H9 (cell line): ENCODE measurements around the gene CACNA2D3. TPM values are rescaled to one million over a fixed set of nuclear protein-coding genes. Genes with fewer than 3 reads are reported as not detected.

ENCODE experiments used
- DNase-seq: peaks from one replicate; pipeline ENCODE4 v3.0.0-alpha.2; 2017
- H2AFZ ChIP-seq: one replicate; pipeline ENCODE4 v1.6.1; 2013; ENCODE audit warnings: mild to moderate bottlenecking, low read length, control low read depth, moderate library complexity
- H2AK5ac ChIP-seq: 2 replicates; pipeline ENCODE4 v1.6.1; 2013; ENCODE audit warnings: low read length, control low read depth, mixed read lengths; ENCODE audit not compliant: insufficient read length
- H2BK120ac ChIP-seq: one replicate; pipeline ENCODE4 v1.6.1; 2013; ENCODE audit warnings: low read depth, mild to moderate bottlenecking, low read length, control low read depth, inconsistent platforms; ENCODE audit not compliant: poor library complexity, severe bottlenecking
- H2BK12ac ChIP-seq: 2 replicates; pipeline ENCODE4 v1.6.1; 2013; ENCODE audit warnings: low read length, control low read depth, mixed read lengths, low read depth; ENCODE audit not compliant: insufficient read length
- H2BK15ac ChIP-seq: 2 replicates; pipeline ENCODE4 v1.6.1; 2013; ENCODE audit warnings: low read depth, low read length, control low read depth
- H2BK20ac ChIP-seq: one replicate; pipeline ENCODE4 v1.6.1; 2013; ENCODE audit warnings: low read depth, mild to moderate bottlenecking, low read length, control low read depth, inconsistent platforms; ENCODE audit not compliant: poor library complexity, severe bottlenecking
- H2BK5ac ChIP-seq: 2 replicates; pipeline ENCODE4 v1.6.1; 2013; ENCODE audit warnings: low read length, control low read depth, mixed read lengths; ENCODE audit not compliant: insufficient read length
- H3K14ac ChIP-seq: 2 replicates; pipeline ENCODE4 v1.6.1; 2013; ENCODE audit warnings: low read length, control low read depth; ENCODE audit not compliant: insufficient read depth
- H3K18ac ChIP-seq: 2 replicates; pipeline ENCODE4 v1.6.1; 2013; ENCODE audit warnings: low read depth, mild to moderate bottlenecking, mixed read lengths, low read length, control low read depth; ENCODE audit not compliant: insufficient read length
- H3K23ac ChIP-seq: 2 replicates; pipeline ENCODE4 v1.6.1; 2013; ENCODE audit warnings: low read length, control low read depth, mixed read lengths, low read depth; ENCODE audit not compliant: insufficient read length
- H3K23me2 ChIP-seq: 2 replicates; pipeline ENCODE4 v1.6.1; 2013; ENCODE audit warnings: low read depth, mild to moderate bottlenecking, mixed read lengths, low read length, control low read depth; ENCODE audit not compliant: insufficient read length, poor library complexity, severe bottlenecking
- H3K27ac ChIP-seq: 2 replicates; pipeline ENCODE4 v1.5.1; 2013; ENCODE audit warnings: low read length, control low read depth, mixed read lengths, low read depth; ENCODE audit not compliant: insufficient read length
- H3K27me3 ChIP-seq: 2 replicates; pipeline ENCODE4 v1.6.1; 2013; ENCODE audit warnings: low read length, control low read depth, inconsistent platforms; ENCODE audit not compliant: insufficient read depth
- H3K4ac ChIP-seq: 2 replicates; pipeline ENCODE4 v1.6.1; 2013; ENCODE audit warnings: low read depth, mild to moderate bottlenecking, control low read depth, inconsistent platforms, low read length, moderate library complexity
- H3K4me1 ChIP-seq: 2 replicates; pipeline ENCODE4 v1.6.1; 2013; ENCODE audit warnings: low read length, control low read depth, inconsistent platforms; ENCODE audit not compliant: insufficient read depth
- H3K4me2 ChIP-seq: 2 replicates; pipeline ENCODE4 v1.6.1; 2013; ENCODE audit warnings: low read length, control low read depth, mixed read lengths; ENCODE audit not compliant: insufficient read length, insufficient read depth
- H3K56ac ChIP-seq: 2 replicates; pipeline ENCODE4 v1.6.1; 2013; ENCODE audit warnings: low read depth, mild to moderate bottlenecking, mixed read lengths, low read length, control low read depth; ENCODE audit not compliant: insufficient read length
- H3K79me1 ChIP-seq: 2 replicates; pipeline ENCODE4 v1.6.1; 2013; ENCODE audit warnings: low read depth, mild to moderate bottlenecking, moderate library complexity, low read length, control low read depth, inconsistent platforms; ENCODE audit not compliant: insufficient read depth, poor library complexity, severe bottlenecking
- H3K79me2 ChIP-seq: 2 replicates; pipeline ENCODE4 v1.6.1; 2013; ENCODE audit warnings: low read length, control low read depth, inconsistent platforms; ENCODE audit not compliant: insufficient read depth
- H3K9ac ChIP-seq: 2 replicates; pipeline ENCODE4 v1.6.1; 2013; ENCODE audit warnings: low read length, control low read depth, mixed read lengths; ENCODE audit not compliant: insufficient read length; ENCODE audit errors: extremely low read depth
- H3K9me3 ChIP-seq: one replicate; pipeline ENCODE4 v1.6.1; 2013; ENCODE audit warnings: low read depth, low read length, inconsistent platforms; ENCODE audit not compliant: control insufficient read depth
- H3T11ph ChIP-seq: one replicate; pipeline ENCODE4 v1.6.1; 2013; ENCODE audit warnings: mild to moderate bottlenecking, low read length, control low read depth, inconsistent platforms
- H4K20me1 ChIP-seq: one replicate; pipeline ENCODE4 v1.6.1; 2013; ENCODE audit not compliant: control insufficient read depth, insufficient read length, insufficient read depth
- H4K5ac ChIP-seq: 2 replicates; pipeline ENCODE4 v1.6.1; 2013; ENCODE audit warnings: low read depth, mild to moderate bottlenecking, mixed read lengths, low read length, control low read depth; ENCODE audit not compliant: insufficient read length
- H4K8ac ChIP-seq: replicated peaks from 2 replicates; pipeline ENCODE4 v1.6.1; 2013; ENCODE audit warnings: low read length, control low read depth, mixed read lengths, low read depth; ENCODE audit not compliant: insufficient read length
- H4K91ac ChIP-seq: 2 replicates; pipeline ENCODE4 v1.6.1; 2013; ENCODE audit warnings: low read depth, mild to moderate bottlenecking, moderate library complexity, mixed read lengths, low read length, control low read depth; ENCODE audit not compliant: insufficient read length
- H3K27ac Mint-ChIP-seq, 3 experiments: 2 replicates in 2 of 3; 3 replicates in 1 of 3; pipeline ENCODE4 v1.8.0; 2020 to 2021; ENCODE audit warnings: mixed read lengths in 3 of 3, mild to moderate bottlenecking in 1 of 3, moderate library complexity in 1 of 3
- H3K27me3 Mint-ChIP-seq: 2 replicates; pipeline ENCODE4 v1.8.0; 2021; ENCODE audit warnings: low read depth, mild to moderate bottlenecking, moderate library complexity, mixed read lengths
- H3K36me3 Mint-ChIP-seq, 3 experiments: 2 replicates in 2 of 3; 3 replicates in 1 of 3; pipeline ENCODE4 v1.8.0; 2020 to 2021; ENCODE audit warnings: low read depth in 3 of 3, mixed read lengths in 3 of 3; ENCODE audit not compliant: insufficient read depth in 1 of 3
- H3K4me1 Mint-ChIP-seq, 2 experiments: 2 replicates each; pipeline ENCODE4 v1.8.0; 2020; ENCODE audit warnings: mixed read lengths in 2 of 2
- H3K4me3 Mint-ChIP-seq, 2 experiments: 2 replicates in 1 of 2; 3 replicates in 1 of 2; pipeline ENCODE4 v1.8.0; 2020 to 2021; ENCODE audit warnings: mild to moderate bottlenecking in 2 of 2, mixed read lengths in 2 of 2, moderate library complexity in 1 of 2
- H3K9me3 Mint-ChIP-seq, 2 experiments: 2 replicates in 1 of 2; 3 replicates in 1 of 2; pipeline ENCODE4 v1.8.0; 2020; ENCODE audit warnings: mild to moderate bottlenecking in 2 of 2, mixed read lengths in 2 of 2, moderate library complexity in 1 of 2
- WGBS: extraction: QIAGEN DNeasy Blood & Tissue Kit; methylation state at CpG from one replicate; pipeline ENCODE4 v1.1.7; 2013; ENCODE audit warnings: missing lambda C conversion rate, low lambda C conversion rate, mixed read lengths; ENCODE audit not compliant: insufficient read length; ENCODE audit errors: extremely low coverage; 5-methylcytosine and 5-hydroxymethylcytosine counted together
- total RNA-seq: library from RNA; stranded (reverse); gene quantifications from 2 replicates; pipeline ENCODE4 v1.2.1, GENCODE V29; 2021
- TF ChIP-seq, protein P1 (sequence below): fragments of 200-600 bp; sonication (generic); conservative IDR thresholded peaks from 3 replicates; pipeline ENCODE4 v1.8.0; 2021; ENCODE audit warnings: antibody characterized with exemption, mild to moderate bottlenecking

Gene CACNA2D3
- total RNA-seq, 1 experiment from 2014 or later, result 3.2 TPM

DNA sequence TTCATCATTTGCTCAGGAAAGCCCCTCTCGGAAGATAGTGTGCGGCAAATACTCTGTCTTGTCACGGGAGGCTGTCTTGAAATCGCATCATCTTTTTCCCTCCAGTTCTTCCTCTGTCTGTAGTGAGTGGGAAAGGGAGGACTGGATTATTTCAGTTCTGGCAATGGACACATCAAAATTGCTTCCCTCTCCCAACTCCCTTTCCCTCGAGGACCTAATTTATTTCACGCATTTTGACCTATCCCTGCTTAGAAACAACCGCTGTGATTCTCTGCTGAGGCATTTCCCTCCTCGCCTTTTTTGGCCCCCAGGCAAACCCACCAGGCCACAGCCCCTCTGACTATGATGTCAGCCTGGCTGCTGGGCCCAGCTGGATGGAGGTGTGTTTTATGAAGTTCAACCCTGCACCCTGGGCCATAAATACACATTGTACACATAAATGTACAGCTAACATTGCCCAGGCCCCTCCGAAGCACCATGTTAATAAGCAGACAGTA, 944.2 kb downstream of the CACNA2D3 start:
- Mint-ChIP-seq H3K36me3 (no peaks in the 10 kb centered on the region), H3K27ac (no peak overlapping the region), H3K4me3 (no peak overlapping the region), H3K9me3 (no peaks in the 10 kb centered on the region), H3K4me1 (peaks cover 19 to 32% of the 10 kb centered on the region in 2 experiments), H3K27me3 (peaks cover 2% of the 10 kb centered on the region)
- Histone ChIP-seq H4K91ac (no peak overlapping the region), H3K14ac (no peak overlapping the region), H3K23ac (no peak overlapping the region), H2BK20ac (no peak overlapping the region), H3K18ac (peak overlapping the region; percentile 29), H3K9ac (no peak overlapping the region), H2AK5ac (no peak overlapping the region), H3K56ac (no peak overlapping the region), H3K79me1 (no peaks in the 10 kb centered on the region), H2AFZ (no peak overlapping the region), H3K27ac (no peak overlapping the region), H3K4me1 (no peaks in the 10 kb centered on the region; the same call in 1 of the 2 replicates), H3K79me2 (no peaks in the 10 kb centered on the region), H3K4me2 (no peak overlapping the region), H4K5ac (no peak overlapping the region), H4K8ac (no peak overlapping the region), H2BK5ac (no peak overlapping the region), H3K9me3 (no peaks in the 10 kb centered on the region), H3K27me3 (no peaks in the 10 kb centered on the region), H2BK12ac (no peak overlapping the region), H3K4ac (no peak overlapping the region), H4K20me1 (no peaks in the 10 kb centered on the region), H2BK15ac (no peak overlapping the region), H2BK120ac (no peak overlapping the region), H3K23me2 (no peaks in the 10 kb centered on the region), H3T11ph (no peak overlapping the region)
- WGBS, result no CpG with 5 or more reads among the region's 9 CpGs
- TF ChIP-seq, protein P1, sequence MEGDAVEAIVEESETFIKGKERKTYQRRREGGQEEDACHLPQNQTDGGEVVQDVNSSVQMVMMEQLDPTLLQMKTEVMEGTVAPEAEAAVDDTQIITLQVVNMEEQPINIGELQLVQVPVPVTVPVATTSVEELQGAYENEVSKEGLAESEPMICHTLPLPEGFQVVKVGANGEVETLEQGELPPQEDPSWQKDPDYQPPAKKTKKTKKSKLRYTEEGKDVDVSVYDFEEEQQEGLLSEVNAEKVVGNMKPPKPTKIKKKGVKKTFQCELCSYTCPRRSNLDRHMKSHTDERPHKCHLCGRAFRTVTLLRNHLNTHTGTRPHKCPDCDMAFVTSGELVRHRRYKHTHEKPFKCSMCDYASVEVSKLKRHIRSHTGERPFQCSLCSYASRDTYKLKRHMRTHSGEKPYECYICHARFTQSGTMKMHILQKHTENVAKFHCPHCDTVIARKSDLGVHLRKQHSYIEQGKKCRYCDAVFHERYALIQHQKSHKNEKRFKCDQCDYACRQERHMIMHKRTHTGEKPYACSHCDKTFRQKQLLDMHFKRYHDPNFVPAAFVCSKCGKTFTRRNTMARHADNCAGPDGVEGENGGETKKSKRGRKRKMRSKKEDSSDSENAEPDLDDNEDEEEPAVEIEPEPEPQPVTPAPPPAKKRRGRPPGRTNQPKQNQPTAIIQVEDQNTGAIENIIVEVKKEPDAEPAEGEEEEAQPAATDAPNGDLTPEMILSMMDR, result no peak
- DNase-seq, result no peak
